Upper lobe of right lung (tissue), 1 donor: Measurements from ENCODE around the gene EVC2. TPM values are rescaled to one million over a fixed set of nuclear protein-coding genes. Genes with fewer than 3 reads are reported as not detected.

Source experiments
- ATAC-seq: fragments of 200-7000 bp; cut with Tn5 transposase; one replicate; pipeline ENCODE4 v1.9.1; 2020; ENCODE audit warnings: mild to moderate bottlenecking, moderate library complexity
- DNase-seq: peaks from one replicate; pipeline ENCODE4 v3.0.0-alpha.2; 2020
- H3K27ac ChIP-seq: fragments of 200-600 bp; one replicate; pipeline ENCODE4 v1.8.0; 2022
- H3K27me3 ChIP-seq: fragments of 200-600 bp; one replicate; pipeline ENCODE4 v1.8.0; 2022; ENCODE audit warnings: mild to moderate bottlenecking
- H3K36me3 ChIP-seq: fragments of 200-600 bp; one replicate; pipeline ENCODE4 v1.8.0; 2022
- H3K4me1 ChIP-seq: fragments of 200-600 bp; one replicate; pipeline ENCODE4 v1.8.0; 2022
- H3K4me3 ChIP-seq: fragments of 200-600 bp; one replicate; pipeline ENCODE4 v1.8.0; 2022; ENCODE audit warnings: mild to moderate bottlenecking
- H3K9me3 ChIP-seq: fragments of 200-600 bp; one replicate; pipeline ENCODE4 v1.8.0; 2022
- intact Hi-C: fragments of 100-400 bp; cut with DNase I; formaldehyde crosslinking; loops from one replicate; pipeline ENCODE4 v1.11.0; 2022
- total RNA-seq: library from RNA; stranded (reverse); fragmentation: NEBNext Ultra II Directional; extraction: Animal tissue kit (Norgen Biotek cat#: 25700); gene quantifications from one replicate; pipeline ENCODE4 v1.2.1, GENCODE V29; 2021
- TF ChIP-seq, protein P1 (sequence below): fragments of 200-600 bp; IDR thresholded peaks from one replicate; pipeline ENCODE4 v1.8.0; 2022; ENCODE audit warnings: antibody characterized with exemption
- donor health status: DM: no; HTN: yes; CAD: no; lungs with severe emphysema.

EVC2 gene
- total RNA-seq, 1 donor from 2014 or later = 6.3 TPM

DNA sequence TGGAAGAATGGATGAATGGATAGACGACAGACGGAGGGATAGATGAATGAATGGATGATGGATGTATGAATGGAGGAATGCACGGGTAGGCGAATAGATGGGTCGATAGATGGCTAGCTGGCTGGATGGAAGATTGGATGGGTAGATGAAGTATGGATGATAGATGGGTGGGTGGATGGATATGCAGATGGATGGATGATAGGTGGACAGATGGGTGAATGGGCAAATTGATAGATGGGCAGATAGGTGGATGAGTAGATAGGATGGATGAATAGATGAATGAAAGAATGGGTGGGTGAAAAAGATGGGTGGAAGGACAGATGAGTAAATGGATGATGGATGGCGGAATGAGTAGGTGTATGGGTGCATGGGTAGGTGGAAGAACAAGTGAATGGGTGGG lies 57.3 kb downstream of the EVC2 start:
- H3K4me1 ChIP-seq = no peaks in the 10 kb centered on the region
- DNase-seq (no peak), ATAC-seq (no peak)
- peaks cover 7% of the 10 kb centered on the region for H3K36me3 ChIP-seq
- intact Hi-C loops = no loop called here
- H3K9me3 ChIP-seq = no peaks in the 10 kb centered on the region
- no peak overlapping the region for H3K27ac ChIP-seq
- no peaks in the 10 kb centered on the region for H3K27me3 ChIP-seq
- H3K4me3 ChIP-seq = no peak overlapping the region
- TF ChIP-seq, protein P1, sequence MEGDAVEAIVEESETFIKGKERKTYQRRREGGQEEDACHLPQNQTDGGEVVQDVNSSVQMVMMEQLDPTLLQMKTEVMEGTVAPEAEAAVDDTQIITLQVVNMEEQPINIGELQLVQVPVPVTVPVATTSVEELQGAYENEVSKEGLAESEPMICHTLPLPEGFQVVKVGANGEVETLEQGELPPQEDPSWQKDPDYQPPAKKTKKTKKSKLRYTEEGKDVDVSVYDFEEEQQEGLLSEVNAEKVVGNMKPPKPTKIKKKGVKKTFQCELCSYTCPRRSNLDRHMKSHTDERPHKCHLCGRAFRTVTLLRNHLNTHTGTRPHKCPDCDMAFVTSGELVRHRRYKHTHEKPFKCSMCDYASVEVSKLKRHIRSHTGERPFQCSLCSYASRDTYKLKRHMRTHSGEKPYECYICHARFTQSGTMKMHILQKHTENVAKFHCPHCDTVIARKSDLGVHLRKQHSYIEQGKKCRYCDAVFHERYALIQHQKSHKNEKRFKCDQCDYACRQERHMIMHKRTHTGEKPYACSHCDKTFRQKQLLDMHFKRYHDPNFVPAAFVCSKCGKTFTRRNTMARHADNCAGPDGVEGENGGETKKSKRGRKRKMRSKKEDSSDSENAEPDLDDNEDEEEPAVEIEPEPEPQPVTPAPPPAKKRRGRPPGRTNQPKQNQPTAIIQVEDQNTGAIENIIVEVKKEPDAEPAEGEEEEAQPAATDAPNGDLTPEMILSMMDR = no peak

DNA sequence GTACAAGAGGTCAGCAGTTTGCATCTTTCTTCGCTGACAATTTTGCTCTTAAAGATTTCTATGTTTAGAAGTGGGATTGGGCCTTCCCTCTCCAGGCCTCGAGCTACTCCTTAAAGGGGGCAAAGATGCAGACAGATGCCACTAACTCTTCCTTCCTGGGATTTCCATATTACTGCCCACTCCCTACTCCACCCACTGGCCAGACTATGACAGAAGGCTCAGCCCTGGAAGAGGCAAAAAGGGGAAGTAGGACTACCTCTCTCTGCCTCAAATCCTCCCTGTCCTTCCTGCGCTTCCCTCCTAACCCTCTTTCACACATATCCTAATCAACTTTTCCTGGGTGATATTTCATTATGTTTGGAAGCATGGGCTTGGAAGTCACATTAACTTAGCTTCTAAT lies 58.3 kb downstream of the EVC2 start:
- Histone ChIP-seq H3K4me3 (no peak overlapping the region), H3K4me1 (no peaks in the 10 kb centered on the region), H3K27me3 (no peaks in the 10 kb centered on the region), H3K36me3 (peaks cover 7% of the 10 kb centered on the region), H3K9me3 (no peaks in the 10 kb centered on the region), H3K27ac (no peak overlapping the region)
- ATAC-seq = peak; percentile 28
- TF ChIP-seq, protein P1 = no peak
- intact Hi-C loops = no loop called here
- DNase-seq = no peak

DNA sequence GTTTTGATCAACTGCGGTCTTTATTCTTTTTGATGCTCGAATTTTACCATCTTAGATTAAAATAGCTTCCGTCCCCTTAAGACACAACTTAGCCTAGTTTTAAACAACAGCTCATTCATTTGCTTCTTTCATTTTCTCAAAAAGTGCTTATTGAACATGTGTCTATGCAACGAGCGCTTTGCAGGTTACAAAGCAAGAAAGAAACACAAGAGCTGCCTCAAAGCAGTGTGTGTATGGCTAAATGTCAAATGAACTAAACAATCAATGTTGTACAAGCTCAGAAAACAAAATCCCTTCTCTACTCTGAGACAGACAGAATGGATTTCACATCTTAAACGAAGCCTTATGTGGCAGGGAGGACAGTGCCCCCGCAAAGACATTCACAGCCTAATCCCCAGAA lies 61.0 kb downstream of the EVC2 start:
- H3K27ac ChIP-seq = no peak overlapping the region
- no peaks in the 10 kb centered on the region for H3K27me3 ChIP-seq
- H3K4me1 ChIP-seq = no peaks in the 10 kb centered on the region
- peaks cover 2% of the 10 kb centered on the region for H3K36me3 ChIP-seq
- intact Hi-C loops = no loop called here
- TF ChIP-seq, protein P1 = no peak
- no peak overlapping the region for H3K4me3 ChIP-seq
- no peaks in the 10 kb centered on the region for H3K9me3 ChIP-seq
- ATAC-seq (no peak), DNase-seq (no peak)

DNA sequence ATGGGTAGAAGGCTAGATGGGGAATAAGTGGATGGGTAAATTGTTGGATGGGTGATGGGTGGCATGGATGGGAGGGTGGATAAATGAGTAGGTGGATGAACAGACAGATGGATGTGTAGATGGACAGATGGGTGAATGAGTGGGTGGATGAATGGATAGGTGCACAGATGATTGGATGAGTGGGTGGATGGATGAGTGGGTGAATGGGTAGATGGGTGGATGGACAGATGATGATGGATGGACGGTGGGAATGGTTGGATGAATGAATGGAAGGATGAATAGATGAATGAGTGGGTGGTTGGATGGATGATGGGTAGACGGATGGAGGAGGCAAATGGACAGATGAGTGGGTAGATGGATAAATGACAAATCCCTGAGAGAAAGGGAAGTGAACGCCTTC lies 68.3 kb downstream of the EVC2 start:
- ATAC-seq = no peak
- Histone ChIP-seq H3K27ac (no peak overlapping the region), H3K36me3 (peaks cover 27% of the 10 kb centered on the region), H3K9me3 (no peaks in the 10 kb centered on the region), H3K4me3 (no peak overlapping the region), H3K27me3 (no peaks in the 10 kb centered on the region), H3K4me1 (no peaks in the 10 kb centered on the region)
- intact Hi-C loops = no loop called here
- TF ChIP-seq, protein P1 = no peak
- DNase-seq = no peak

DNA sequence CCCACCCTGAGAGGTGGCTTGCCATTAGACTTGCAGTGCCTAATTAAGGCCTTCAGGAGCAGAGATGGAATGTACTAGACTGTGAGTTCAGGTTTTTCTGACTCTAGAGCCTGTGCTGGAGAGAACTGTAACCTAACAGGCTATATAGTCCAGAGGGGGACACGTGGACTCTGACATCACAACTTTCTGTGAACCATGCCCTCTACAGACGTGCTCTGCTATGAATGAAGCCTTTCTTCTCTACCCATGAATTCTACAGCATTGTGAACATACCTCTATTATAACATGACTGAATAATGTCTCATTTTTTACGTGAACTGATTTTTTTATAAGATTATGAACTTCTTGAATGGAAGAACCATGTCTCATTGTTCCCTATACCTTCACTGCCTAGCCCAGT lies 68.8 kb downstream of the EVC2 start:
- intact Hi-C loops = no loop called here

More for the DNA sequence above, 68.8 kb downstream of the EVC2 start:
- no peak for DNase-seq
- ATAC-seq = no peak
- TF ChIP-seq, protein P1 = no peak
- no peak overlapping the region for H3K4me3 ChIP-seq
- no peak overlapping the region for H3K27ac ChIP-seq
- H3K27me3 ChIP-seq = no peaks in the 10 kb centered on the region
- peaks cover 27% of the 10 kb centered on the region for H3K36me3 ChIP-seq
- H3K9me3 ChIP-seq = no peaks in the 10 kb centered on the region
- H3K4me1 ChIP-seq = no peaks in the 10 kb centered on the region
